HEK293 (cell line): ENCODE measurements around the gene RCOR1.
A peak's percentile ranks its signal among the peaks of the same experiment; 100 is the strongest.

Source experiments
- CTCF ChIA-PET: fragments of 350-600 bp; formaldehyde crosslinking; extraction: SDS; loops from one replicate; lab custom pipeline; 2021; ENCODE audit warnings: antibody characterized with exemption; lab: Yijun Ruan, JAX
- POLR2A ChIA-PET: fragments of 300-600 bp; formaldehyde crosslinking; extraction: SDS; loops from one replicate; lab custom pipeline; 2020; ENCODE audit warnings: antibody characterized with exemption, inconsistent platforms; lab: Yijun Ruan, JAX
- H3K27ac ChIP-seq: fragments of 200-500 bp; sonication (Bioruptor generic); 2 replicates; pipeline ENCODE4 v1.5.1; 2014; ENCODE audit warnings: low read depth, low read length, control low read depth, inconsistent platforms; ENCODE audit errors: extremely low read depth
- H3K36me3 ChIP-seq, 2 experiments: fragments of 200-500 bp in 1 of 2; sonication (Bioruptor generic) in 1 of 2; 1 replicate in 1 of 2; 2 replicates in 1 of 2; pipeline ENCODE4 v1.5.1; 2014 to 2017; ENCODE audit warnings: inconsistent platforms in 2 of 2, low read length in 2 of 2; ENCODE audit not compliant: control insufficient read depth in 2 of 2, insufficient read depth in 1 of 2
- H3K4me1 ChIP-seq: fragments of 200-500 bp; sonication (Bioruptor generic); 2 replicates; pipeline ENCODE4 v1.5.1; 2014; ENCODE audit warnings: mild to moderate bottlenecking, low read length, inconsistent platforms; ENCODE audit not compliant: control insufficient read depth, insufficient read depth
- H3K4me3 ChIP-seq: 2 replicates; pipeline ENCODE4 v1.5.1; 2011; ENCODE audit warnings: low read depth, mild to moderate bottlenecking, control low read depth, low read length, moderate library complexity
- H3K9me3 ChIP-seq: fragments of 200-500 bp; sonication (Bioruptor generic); 2 replicates; pipeline ENCODE4 v1.5.1; 2014; ENCODE audit warnings: low read depth, low read length, inconsistent platforms; ENCODE audit not compliant: control insufficient read depth, insufficient read depth
- BCL11B ChIP-seq: fragments of 450-650 bp; formaldehyde crosslinking; IDR thresholded peaks from 2 replicates; pipeline ENCODE4 v1.5.1; 2016; ENCODE audit warnings: low read depth, missing biosample characterization, missing genetic modification characterization
- PRDM10 ChIP-seq: fragments of 450-650 bp; formaldehyde crosslinking; IDR thresholded peaks from 2 replicates; pipeline ENCODE4 v1.5.1; 2016; ENCODE audit warnings: missing biosample characterization, missing genetic modification characterization
- REST ChIP-seq: fragments of 450-650 bp; formaldehyde crosslinking; IDR thresholded peaks from 2 replicates; pipeline ENCODE4 v1.5.1; 2016; ENCODE audit warnings: missing biosample characterization, missing genetic modification characterization
- SALL2 ChIP-seq: fragments of 450-650 bp; formaldehyde crosslinking; IDR thresholded peaks from 2 replicates; pipeline ENCODE4 v1.5.0; 2017; ENCODE audit warnings: missing biosample characterization, mild to moderate bottlenecking, missing genetic modification characterization, borderline replicate concordance
- ZBTB11 ChIP-seq: fragments of 450-650 bp; formaldehyde crosslinking; conservative IDR thresholded peaks from 2 replicates; pipeline ENCODE4 v1.5.1; 2016; ENCODE audit warnings: low read depth, missing biosample characterization, missing genetic modification characterization
- ZBTB44 ChIP-seq: fragments of 450-650 bp; IDR thresholded peaks from 2 replicates; pipeline ENCODE4 v1.5.1; 2018; ENCODE audit warnings: missing biosample characterization, mild to moderate bottlenecking, missing genetic modification characterization
- ZNF146 ChIP-seq: fragments of 450-650 bp; formaldehyde crosslinking; IDR thresholded peaks from 2 replicates; pipeline ENCODE4 v1.5.1; 2016; ENCODE audit warnings: missing biosample characterization, missing genetic modification characterization
- ZNF23 ChIP-seq: fragments of 450-650 bp; formaldehyde crosslinking; IDR thresholded peaks from 2 replicates; pipeline ENCODE4 v1.5.1; 2016; ENCODE audit warnings: missing biosample characterization, missing genetic modification characterization, borderline replicate concordance
- ZNF341 ChIP-seq: fragments of 450-650 bp; formaldehyde crosslinking; IDR thresholded peaks from 2 replicates; pipeline ENCODE4; 2016; ENCODE audit warnings: low read depth, missing biosample characterization, missing genetic modification characterization
- ZNF544 ChIP-seq: fragments of 450-650 bp; formaldehyde crosslinking; IDR thresholded peaks from 2 replicates; pipeline ENCODE4 v1.5.0; 2017; ENCODE audit warnings: missing biosample characterization, missing genetic modification characterization
- ZNF585B ChIP-seq: fragments of 450-650 bp; formaldehyde crosslinking; IDR thresholded peaks from 2 replicates; pipeline ENCODE4 v1.5.1; 2016; ENCODE audit warnings: missing biosample characterization, missing genetic modification characterization

The RCOR1 gene

GRCh38 chr14:102769049-102769327 lies 176.5 kb downstream of the RCOR1 start:
- Histone ChIP-seq H3K4me1 (no peaks in the 10 kb centered on the region), H3K36me3 (no peaks in the 10 kb centered on the region), H3K9me3 (no peaks in the 10 kb centered on the region), H3K27ac (no peak overlapping the region), H3K4me3 (no peak overlapping the region)
- ChIA-PET POLR2A (no interaction called here), CTCF (no interaction called here)
- TF ChIP-seq REST (tag by site-specific recombination): no peak
- peak; percentile 88 for TF ChIP-seq ZNF341 (tag by site-specific recombination)
- no peak for TF ChIP-seq PRDM10 (tag by site-specific recombination)

- no peaks in the 10 kb centered on the region for H3K9me3 ChIP-seq
- no peak for TF ChIP-seq ZBTB11 (tag by site-specific recombination)
- TF ChIP-seq ZNF341 (tag by site-specific recombination): peak; percentile 27; the same call in 1 of the 2 replicates
- ChIA-PET CTCF (interaction anchor here (0.5 to 1.0 kb wide), 2 partner anchors 76 to 1113 kb away, joined by 3 to 4 read pairs; no protein-coding TSS in a partner anchor), POLR2A (interaction anchor here (0.5 kb wide), 1 partner anchor 201 kb away, joined by 3 read pairs; no protein-coding TSS in a partner anchor)
- H3K36me3 ChIP-seq: no peaks in the 10 kb centered on the region
- H3K27ac ChIP-seq: no peak overlapping the region
- no peak overlapping the region for H3K4me3 ChIP-seq
- H3K4me1 ChIP-seq: no peaks in the 10 kb centered on the region
These were observed 178.0 kb downstream of the RCOR1 start for GRCh38 chr14:102770147-102771123.

- Histone ChIP-seq H3K4me1 (no peaks in the 10 kb centered on the region), H3K9me3 (no peaks in the 10 kb centered on the region), H3K36me3 (no peaks in the 10 kb centered on the region), H3K4me3 (no peak overlapping the region), H3K27ac (no peak overlapping the region)
- ChIA-PET POLR2A (no interaction called here), CTCF (interaction anchor here (0.5 to 1.0 kb wide), 2 partner anchors 76 to 1112 kb away, joined by 3 to 4 read pairs; no protein-coding TSS in a partner anchor)
- TF ChIP-seq ZNF544 (no peak), SALL2 (tag by site-specific recombination) (no peak), ZNF23 (tag by site-specific recombination) (no peak), ZBTB44 (tag by site-specific recombination) (no peak), ZNF146 (tag by site-specific recombination) (no peak), ZNF585B (no peak), BCL11B (tag by site-specific recombination) (no peak), REST (tag by site-specific recombination) (no peak)
These were observed 178.7 kb downstream of the RCOR1 start for GRCh38 chr14:102771144-102771543.
